Central memory CD8-positive, alpha-beta T cell (primary cell): ENCODE results near the gene MPC2.

Source experiments
- ATAC-seq: fragments of 150-1000 bp; cut with Tn5 transposase; replicated peaks from 2 replicates; pipeline ENCODE4 v1.10.0; 2022; ENCODE audit warnings: mild to moderate bottlenecking, moderate FRiP score, moderate number of reproducible peaks; ENCODE audit not compliant: poor library complexity, severe bottlenecking; ENCODE audit errors: extremely low read depth
- DNase-seq, 2 donors: peaks; one replicate each; pipeline ENCODE4 v3.0.0; 2021; ENCODE audit warnings: low spot score in 2 of 2
- H3K27ac Mint-ChIP-seq: one replicate; pipeline ENCODE4 v1.8.0; 2022; ENCODE audit warnings: low read depth, mild to moderate bottlenecking, moderate library complexity, mixed read lengths
- H3K27me3 Mint-ChIP-seq: one replicate; pipeline ENCODE4 v1.8.0; 2022; ENCODE audit warnings: mixed read lengths
- H3K36me3 Mint-ChIP-seq: one replicate; pipeline ENCODE4 v1.8.0; 2022; ENCODE audit warnings: mild to moderate bottlenecking, moderate library complexity, mixed read lengths; ENCODE audit not compliant: insufficient read depth
- H3K4me1 Mint-ChIP-seq: one replicate; pipeline ENCODE4 v1.8.0; 2022; ENCODE audit warnings: mixed read lengths
- H3K4me3 Mint-ChIP-seq: one replicate; pipeline ENCODE4 v1.8.0; 2022; ENCODE audit warnings: mild to moderate bottlenecking, moderate library complexity, mixed read lengths
- H3K9me3 Mint-ChIP-seq: one replicate; pipeline ENCODE4 v1.8.0; 2022; ENCODE audit warnings: mixed read lengths

The MPC2 gene

GRCh38 chr1:167936930-167937708 is at the start of gene MPC2:
TSS of gene MPC2 (minus strand) at chr1:167937072. CDS start at chr1:167935841, 1,231 bp downstream.
- H3K4me1 Mint-ChIP-seq = peaks cover 32% of the 10 kb centered on the region
- DNase-seq (peak; percentile 42 to 53), ATAC-seq (peak; percentile 12)
- H3K36me3 Mint-ChIP-seq = peaks cover 22% of the 10 kb centered on the region
- no peaks in the 10 kb centered on the region for H3K27me3 Mint-ChIP-seq
- H3K9me3 Mint-ChIP-seq = no peaks in the 10 kb centered on the region
- H3K4me3 Mint-ChIP-seq = peak within 1 kb of the TSS; percentile 84
- peak within 1 kb of the TSS; percentile 91 for H3K27ac Mint-ChIP-seq

GRCh38 chr1:167984886-167985489 is 48.1 kb upstream of the MPC2 start:
- Mint-ChIP-seq H3K4me1 (peaks cover 21% of the 10 kb centered on the region), H3K9me3 (no peaks in the 10 kb centered on the region), H3K36me3 (peaks cover 7% of the 10 kb centered on the region), H3K27ac (peak overlapping the region; percentile 33), H3K27me3 (no peaks in the 10 kb centered on the region), H3K4me3 (no peak overlapping the region)
- ATAC-seq (no peak), DNase-seq (no peak)

- no peaks in the 10 kb centered on the region for H3K27me3 Mint-ChIP-seq
- no peak overlapping the region for H3K27ac Mint-ChIP-seq
- peaks cover 21% of the 10 kb centered on the region for H3K4me1 Mint-ChIP-seq
- no peaks in the 10 kb centered on the region for H3K9me3 Mint-ChIP-seq
- H3K36me3 Mint-ChIP-seq = peaks cover 12% of the 10 kb centered on the region
- no peak for ATAC-seq
- H3K4me3 Mint-ChIP-seq = no peak overlapping the region
- DNase-seq = no peak
Observed at GRCh38 chr1:167983797-167984420, 47.0 kb upstream of the MPC2 start.

- Mint-ChIP-seq H3K4me3 (no peak overlapping the region), H3K36me3 (peaks cover 18% of the 10 kb centered on the region), H3K4me1 (peaks cover 27% of the 10 kb centered on the region), H3K27ac (no peak overlapping the region), H3K27me3 (no peaks in the 10 kb centered on the region), H3K9me3 (no peaks in the 10 kb centered on the region)
- DNase-seq (no peak), ATAC-seq (no peak)
Observed at GRCh38 chr1:167981933-167982332, 45.1 kb upstream of the MPC2 start.

- ATAC-seq = no peak
- Mint-ChIP-seq H3K27me3 (no peaks in the 10 kb centered on the region), H3K4me1 (peaks cover 15% of the 10 kb centered on the region), H3K27ac (no peak overlapping the region), H3K9me3 (no peaks in the 10 kb centered on the region), H3K4me3 (no peak overlapping the region), H3K36me3 (peaks cover 18% of the 10 kb centered on the region)
- no peak for DNase-seq
Observed at GRCh38 chr1:167977245-167977644, 40.4 kb upstream of the MPC2 start.

GRCh38 chr1:167974698-167975097 is 37.8 kb upstream of the MPC2 start:
- ATAC-seq = no peak
- no peak for DNase-seq
- Mint-ChIP-seq H3K27me3 (no peaks in the 10 kb centered on the region), H3K4me3 (no peak overlapping the region), H3K27ac (no peak overlapping the region), H3K4me1 (peaks cover 17% of the 10 kb centered on the region), H3K9me3 (no peaks in the 10 kb centered on the region), H3K36me3 (peaks cover 18% of the 10 kb centered on the region)

GRCh38 chr1:167973832-167974231 is 37.0 kb upstream of the MPC2 start:
- H3K4me1 Mint-ChIP-seq = peaks cover 17% of the 10 kb centered on the region
- ATAC-seq = no peak
- no peaks in the 10 kb centered on the region for H3K9me3 Mint-ChIP-seq
- H3K27me3 Mint-ChIP-seq = no peaks in the 10 kb centered on the region
- no peak overlapping the region for H3K4me3 Mint-ChIP-seq
- peaks cover 13% of the 10 kb centered on the region for H3K36me3 Mint-ChIP-seq
- no peak for DNase-seq
- H3K27ac Mint-ChIP-seq = no peak overlapping the region

GRCh38 chr1:167968569-167968968 is 31.7 kb upstream of the MPC2 start:
- no peak overlapping the region for H3K27ac Mint-ChIP-seq
- no peaks in the 10 kb centered on the region for H3K9me3 Mint-ChIP-seq
- H3K4me3 Mint-ChIP-seq = no peak overlapping the region
- H3K36me3 Mint-ChIP-seq = peaks cover 10% of the 10 kb centered on the region
- ATAC-seq = no peak
- H3K4me1 Mint-ChIP-seq = peaks cover 18% of the 10 kb centered on the region
- no peaks in the 10 kb centered on the region for H3K27me3 Mint-ChIP-seq
- no peak for DNase-seq

- no peak overlapping the region for H3K27ac Mint-ChIP-seq
- H3K36me3 Mint-ChIP-seq = peaks cover 12% of the 10 kb centered on the region
- no peaks in the 10 kb centered on the region for H3K27me3 Mint-ChIP-seq
- DNase-seq = no peak
- H3K4me1 Mint-ChIP-seq = peaks cover 22% of the 10 kb centered on the region
- no peaks in the 10 kb centered on the region for H3K9me3 Mint-ChIP-seq
- no peak overlapping the region for H3K4me3 Mint-ChIP-seq
- ATAC-seq = no peak
Observed at GRCh38 chr1:167966050-167966449, 29.2 kb upstream of the MPC2 start.

- ATAC-seq (no peak), DNase-seq (no peak)
- Mint-ChIP-seq H3K4me1 (peaks cover 22% of the 10 kb centered on the region), H3K27ac (no peak overlapping the region), H3K4me3 (no peak overlapping the region), H3K36me3 (peaks cover 12% of the 10 kb centered on the region), H3K9me3 (no peaks in the 10 kb centered on the region), H3K27me3 (no peaks in the 10 kb centered on the region)
Observed at GRCh38 chr1:167964646-167965045, 27.8 kb upstream of the MPC2 start.

- Mint-ChIP-seq H3K27ac (no peak overlapping the region), H3K4me3 (no peak overlapping the region), H3K36me3 (peaks cover 19% of the 10 kb centered on the region), H3K4me1 (peaks cover 30% of the 10 kb centered on the region), H3K9me3 (no peaks in the 10 kb centered on the region), H3K27me3 (no peaks in the 10 kb centered on the region)
- no peak for ATAC-seq
- no peak for DNase-seq
Observed at GRCh38 chr1:167957710-167958109, 20.8 kb upstream of the MPC2 start.

- H3K27ac Mint-ChIP-seq = no peak overlapping the region
- H3K4me3 Mint-ChIP-seq = no peak overlapping the region
- no peaks in the 10 kb centered on the region for H3K9me3 Mint-ChIP-seq
- ATAC-seq = no peak
- peaks cover 24% of the 10 kb centered on the region for H3K36me3 Mint-ChIP-seq
- H3K27me3 Mint-ChIP-seq = no peaks in the 10 kb centered on the region
- DNase-seq = no peak
- H3K4me1 Mint-ChIP-seq = peaks cover 21% of the 10 kb centered on the region
Observed at GRCh38 chr1:167955915-167956314, 19.0 kb upstream of the MPC2 start.

GRCh38 chr1:167950569-167950968 is 13.7 kb upstream of the MPC2 start:
- no peak for DNase-seq
- ATAC-seq = no peak
- Mint-ChIP-seq H3K4me3 (no peak overlapping the region), H3K27ac (no peak overlapping the region), H3K36me3 (peaks cover 19% of the 10 kb centered on the region), H3K27me3 (no peaks in the 10 kb centered on the region), H3K9me3 (no peaks in the 10 kb centered on the region), H3K4me1 (peaks cover 29% of the 10 kb centered on the region)
